ENCODE results near the gene DIP2C.
"Not testable (repeated sequence)": the region's sequence is repeated elsewhere in the genome, so short reads cannot be mapped to it uniquely, and the experiment has no call there.

DIP2C gene

DNA sequence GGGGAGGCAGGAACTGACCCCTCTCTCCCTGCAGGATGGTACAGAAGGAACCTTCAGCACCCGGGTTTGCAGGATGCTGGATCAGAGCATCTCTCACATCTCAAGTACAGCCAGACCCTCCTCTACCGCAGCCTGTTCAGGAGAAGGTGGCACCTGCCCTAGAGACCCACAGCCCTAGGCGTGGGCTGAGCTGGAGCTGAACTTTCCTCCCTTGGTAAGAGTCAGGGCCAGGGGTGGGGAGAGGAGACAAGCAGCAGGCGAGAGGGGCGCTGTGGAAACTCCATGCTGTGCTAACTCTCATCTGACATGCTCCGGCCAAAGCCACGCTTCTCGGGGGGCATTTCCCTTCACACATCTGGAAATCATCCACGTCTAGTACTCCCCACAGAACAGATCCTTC is 154.4 kb downstream of the DIP2C start:
- no peak for DNase-seq (ENCODE audit: low spot score)
- no peak overlapping the region for H3K27ac ChIP-seq
- TF ChIP-seq, protein P1, sequence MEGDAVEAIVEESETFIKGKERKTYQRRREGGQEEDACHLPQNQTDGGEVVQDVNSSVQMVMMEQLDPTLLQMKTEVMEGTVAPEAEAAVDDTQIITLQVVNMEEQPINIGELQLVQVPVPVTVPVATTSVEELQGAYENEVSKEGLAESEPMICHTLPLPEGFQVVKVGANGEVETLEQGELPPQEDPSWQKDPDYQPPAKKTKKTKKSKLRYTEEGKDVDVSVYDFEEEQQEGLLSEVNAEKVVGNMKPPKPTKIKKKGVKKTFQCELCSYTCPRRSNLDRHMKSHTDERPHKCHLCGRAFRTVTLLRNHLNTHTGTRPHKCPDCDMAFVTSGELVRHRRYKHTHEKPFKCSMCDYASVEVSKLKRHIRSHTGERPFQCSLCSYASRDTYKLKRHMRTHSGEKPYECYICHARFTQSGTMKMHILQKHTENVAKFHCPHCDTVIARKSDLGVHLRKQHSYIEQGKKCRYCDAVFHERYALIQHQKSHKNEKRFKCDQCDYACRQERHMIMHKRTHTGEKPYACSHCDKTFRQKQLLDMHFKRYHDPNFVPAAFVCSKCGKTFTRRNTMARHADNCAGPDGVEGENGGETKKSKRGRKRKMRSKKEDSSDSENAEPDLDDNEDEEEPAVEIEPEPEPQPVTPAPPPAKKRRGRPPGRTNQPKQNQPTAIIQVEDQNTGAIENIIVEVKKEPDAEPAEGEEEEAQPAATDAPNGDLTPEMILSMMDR (conservative IDR thresholded peaks at IDR 0.05; ENCODE audit: low read depth) = no peak
- CTCF ChIA-PET = no interaction called here
- POLR2A ChIA-PET (ENCODE audit: low non-redundant PET) = no interaction called here

- ChIA-PET CTCF (no interaction called here), POLR2A (ENCODE audit: low non-redundant PET) (no interaction called here)
- TF ChIP-seq, protein P1 (conservative IDR thresholded peaks at IDR 0.05; ENCODE audit: low read depth) = no peak
- no peak overlapping the region for H3K27ac ChIP-seq
- no peak for DNase-seq (ENCODE audit: low spot score)
These were observed 155.4 kb downstream of the DIP2C start for GRCh38 chr10:534047-534566.

- ChIA-PET POLR2A (ENCODE audit: low non-redundant PET) (no interaction called here), CTCF (no interaction called here)
- TF ChIP-seq, protein P1 (conservative IDR thresholded peaks at IDR 0.05; ENCODE audit: low read depth) = no peak
- no peak overlapping the region for H3K27ac ChIP-seq
- DNase-seq (ENCODE audit: low spot score) = no peak
These were observed 155.9 kb downstream of the DIP2C start for GRCh38 chr10:533611-534010.

GRCh38 chr10:533186-533585 is 156.3 kb downstream of the DIP2C start:
- ChIA-PET CTCF (no interaction called here), POLR2A (ENCODE audit: low non-redundant PET) (no interaction called here)
- H3K27ac ChIP-seq = no peak overlapping the region
- TF ChIP-seq, protein P1 (conservative IDR thresholded peaks at IDR 0.05; ENCODE audit: low read depth) = no peak
- DNase-seq (ENCODE audit: low spot score) = no peak

DNA sequence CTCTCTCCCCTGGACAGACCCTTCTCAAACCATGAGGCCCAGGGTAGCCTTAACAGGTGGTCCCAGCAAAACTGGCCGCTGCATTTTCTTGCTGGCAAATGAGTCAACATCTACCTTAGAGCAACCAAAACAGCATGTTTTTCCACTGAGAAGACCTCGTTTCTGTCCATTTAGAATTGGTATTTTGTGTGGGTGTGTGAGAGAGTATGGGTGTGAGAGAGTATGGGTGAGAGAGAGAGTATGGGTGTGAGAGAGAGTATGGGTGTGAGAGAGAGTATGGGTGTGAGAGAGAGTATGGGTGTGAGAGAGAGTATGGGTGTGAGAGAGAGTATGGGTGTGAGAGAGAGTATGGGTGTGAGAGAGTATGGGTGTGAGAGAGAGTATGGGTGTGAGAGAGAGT is 157.1 kb downstream of the DIP2C start:
- H3K27ac ChIP-seq; DNase-seq (ENCODE audit: low spot score); CTCF ChIA-PET; POLR2A ChIA-PET (ENCODE audit: low non-redundant PET): not testable (repeated sequence)

GRCh38 chr10:531541-531940 is 157.9 kb downstream of the DIP2C start:
- CTCF ChIA-PET = no interaction called here
- no peak overlapping the region for H3K27ac ChIP-seq
- TF ChIP-seq, protein P1 (conservative IDR thresholded peaks at IDR 0.05; ENCODE audit: low read depth) = no peak
- DNase-seq (ENCODE audit: low spot score) = no peak
- POLR2A ChIA-PET (ENCODE audit: low non-redundant PET) = no interaction called here

DNA sequence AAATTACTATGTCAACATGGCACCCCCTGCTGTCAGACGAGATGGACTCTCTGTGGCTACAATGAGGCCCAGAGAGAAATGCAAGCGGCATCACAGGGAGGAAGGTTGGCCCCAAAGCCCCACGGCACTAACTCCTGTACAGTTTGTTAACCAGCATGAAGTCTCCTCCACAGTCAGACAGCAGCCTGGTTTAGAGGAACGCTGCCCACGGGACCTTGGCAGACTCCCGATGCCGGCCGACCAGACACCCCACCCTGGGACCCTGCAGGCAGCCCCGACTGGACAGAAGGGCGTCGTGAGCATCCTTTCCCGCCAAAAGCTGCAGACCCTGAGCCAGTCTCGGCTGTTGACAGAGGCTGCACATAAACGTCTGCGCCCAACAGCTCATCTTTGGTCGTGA is 158.8 kb downstream of the DIP2C start:
- TF ChIP-seq, protein P1 (conservative IDR thresholded peaks at IDR 0.05; ENCODE audit: low read depth) = no peak
- no peak overlapping the region for H3K27ac ChIP-seq
- no peak for DNase-seq (ENCODE audit: low spot score)
- POLR2A ChIA-PET (ENCODE audit: low non-redundant PET) = no interaction called here
- CTCF ChIA-PET = no interaction called here
